ENCODE data around the gene MCAM.

MCAM gene, protein sequence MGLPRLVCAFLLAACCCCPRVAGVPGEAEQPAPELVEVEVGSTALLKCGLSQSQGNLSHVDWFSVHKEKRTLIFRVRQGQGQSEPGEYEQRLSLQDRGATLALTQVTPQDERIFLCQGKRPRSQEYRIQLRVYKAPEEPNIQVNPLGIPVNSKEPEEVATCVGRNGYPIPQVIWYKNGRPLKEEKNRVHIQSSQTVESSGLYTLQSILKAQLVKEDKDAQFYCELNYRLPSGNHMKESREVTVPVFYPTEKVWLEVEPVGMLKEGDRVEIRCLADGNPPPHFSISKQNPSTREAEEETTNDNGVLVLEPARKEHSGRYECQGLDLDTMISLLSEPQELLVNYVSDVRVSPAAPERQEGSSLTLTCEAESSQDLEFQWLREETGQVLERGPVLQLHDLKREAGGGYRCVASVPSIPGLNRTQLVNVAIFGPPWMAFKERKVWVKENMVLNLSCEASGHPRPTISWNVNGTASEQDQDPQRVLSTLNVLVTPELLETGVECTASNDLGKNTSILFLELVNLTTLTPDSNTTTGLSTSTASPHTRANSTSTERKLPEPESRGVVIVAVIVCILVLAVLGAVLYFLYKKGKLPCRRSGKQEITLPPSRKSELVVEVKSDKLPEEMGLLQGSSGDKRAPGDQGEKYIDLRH

DNA sequence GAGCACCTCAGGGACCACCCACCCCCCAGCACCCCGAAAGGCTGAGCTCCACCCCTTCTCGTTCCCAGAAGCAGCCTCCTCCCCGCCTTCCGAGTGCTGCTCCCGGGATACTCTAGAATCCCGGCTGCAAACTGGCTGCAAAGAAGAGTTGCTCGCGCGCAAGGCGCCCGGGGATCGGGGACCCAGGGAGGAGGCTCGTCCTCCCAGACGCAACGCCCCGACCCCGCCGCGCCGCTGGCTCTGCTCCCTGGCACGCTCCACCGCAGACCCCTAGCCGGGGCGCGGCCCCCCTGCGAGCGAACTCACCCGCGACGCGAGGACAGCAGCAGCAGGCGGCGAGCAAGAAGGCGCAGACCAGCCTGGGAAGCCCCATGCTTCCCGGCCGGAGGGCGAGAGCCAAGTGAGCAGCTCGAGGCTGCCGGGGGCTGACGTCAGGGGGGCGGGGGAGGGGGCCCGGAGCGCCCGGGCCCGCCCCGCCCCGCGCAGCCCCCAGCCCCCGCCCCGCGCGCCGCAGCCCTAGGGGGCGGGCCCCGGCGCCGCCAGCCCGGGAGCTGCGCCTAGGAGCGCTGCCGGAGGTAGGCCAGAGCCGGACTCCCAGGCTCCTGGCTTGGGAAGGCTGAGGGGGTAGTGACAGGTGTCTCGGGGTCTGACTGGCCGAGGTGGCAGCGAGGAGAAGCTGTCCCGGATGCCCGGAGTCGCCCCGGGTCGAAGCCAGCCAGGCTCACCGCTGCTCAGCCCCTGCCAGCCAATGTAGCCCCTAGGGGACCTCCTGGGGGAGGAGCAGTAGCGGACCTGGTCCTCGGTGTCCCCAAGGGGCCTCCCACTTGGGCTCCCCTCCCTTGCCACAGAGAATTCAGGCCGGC lies at the start of gene MCAM:
Gene MCAM, minus strand, starts transcription at position 402 of the 863 bp plus-strand sequence. Its CDS starts 29 bp downstream, at position 373.
- DNase-seq = peak; percentile 76

DNA sequence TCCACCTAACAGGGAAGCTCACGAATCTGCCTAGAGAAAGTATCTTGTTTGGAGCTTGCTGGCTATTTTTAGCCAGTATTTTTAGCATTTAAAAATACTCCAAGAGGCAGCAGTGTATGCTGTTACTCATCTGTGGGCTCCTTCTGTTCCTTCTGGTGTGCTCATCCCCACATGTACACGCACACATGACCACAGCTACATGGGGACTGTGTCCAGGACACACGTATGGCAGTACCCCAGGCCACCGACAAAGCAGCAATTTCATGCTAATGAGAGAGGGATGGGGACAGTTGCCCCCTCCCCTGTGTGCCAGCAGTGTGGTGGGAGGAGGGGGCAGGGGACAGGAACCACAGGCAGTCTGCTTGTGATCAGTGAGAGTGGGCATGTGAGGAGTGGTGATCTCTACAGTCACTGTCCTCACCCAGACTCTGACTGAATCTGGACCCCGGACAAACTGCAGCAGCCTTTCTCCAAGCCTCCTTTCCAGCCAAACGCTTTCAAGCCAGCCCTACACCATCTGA lies 48.2 kb upstream of the MCAM start:
- DNase-seq = no peak

DNA sequence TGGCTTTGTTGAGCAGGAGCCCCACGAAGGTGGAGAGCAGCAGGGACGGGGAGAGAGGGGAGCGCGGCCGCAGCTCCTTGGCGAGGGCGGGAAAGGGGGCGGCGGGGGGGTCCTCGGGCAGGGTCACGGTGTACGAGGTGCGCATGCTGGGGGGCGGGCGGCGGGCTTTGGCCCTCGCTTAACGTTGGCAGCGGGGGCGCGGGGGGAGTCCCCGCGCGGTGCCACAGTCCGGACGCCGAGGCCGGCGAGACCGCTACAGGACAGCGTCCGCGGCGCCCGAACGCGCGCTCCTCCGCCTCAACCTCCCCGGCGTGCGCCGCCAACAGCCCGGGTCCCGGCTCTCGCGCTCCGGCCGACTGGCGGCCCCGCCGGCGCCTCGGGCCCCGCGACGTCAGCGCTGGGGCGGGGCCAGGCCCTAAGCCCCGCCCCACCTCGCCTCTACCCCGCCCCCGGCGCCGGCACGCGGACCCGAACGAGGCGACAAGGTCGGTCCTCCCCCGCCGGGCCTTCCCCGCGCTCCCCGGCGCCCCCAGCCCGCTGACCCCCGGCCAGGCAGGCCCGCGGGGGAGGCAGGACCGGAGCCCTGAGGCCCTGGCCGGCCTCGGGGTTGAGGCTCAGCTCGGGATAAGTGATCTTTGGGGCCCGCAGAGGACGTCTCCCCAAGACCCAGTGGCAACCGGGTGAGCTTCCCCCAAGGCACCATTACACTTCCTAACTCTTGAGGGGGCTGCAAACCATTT lies 47.1 kb upstream of the MCAM start:
- peak; percentile 23 for DNase-seq

DNA sequence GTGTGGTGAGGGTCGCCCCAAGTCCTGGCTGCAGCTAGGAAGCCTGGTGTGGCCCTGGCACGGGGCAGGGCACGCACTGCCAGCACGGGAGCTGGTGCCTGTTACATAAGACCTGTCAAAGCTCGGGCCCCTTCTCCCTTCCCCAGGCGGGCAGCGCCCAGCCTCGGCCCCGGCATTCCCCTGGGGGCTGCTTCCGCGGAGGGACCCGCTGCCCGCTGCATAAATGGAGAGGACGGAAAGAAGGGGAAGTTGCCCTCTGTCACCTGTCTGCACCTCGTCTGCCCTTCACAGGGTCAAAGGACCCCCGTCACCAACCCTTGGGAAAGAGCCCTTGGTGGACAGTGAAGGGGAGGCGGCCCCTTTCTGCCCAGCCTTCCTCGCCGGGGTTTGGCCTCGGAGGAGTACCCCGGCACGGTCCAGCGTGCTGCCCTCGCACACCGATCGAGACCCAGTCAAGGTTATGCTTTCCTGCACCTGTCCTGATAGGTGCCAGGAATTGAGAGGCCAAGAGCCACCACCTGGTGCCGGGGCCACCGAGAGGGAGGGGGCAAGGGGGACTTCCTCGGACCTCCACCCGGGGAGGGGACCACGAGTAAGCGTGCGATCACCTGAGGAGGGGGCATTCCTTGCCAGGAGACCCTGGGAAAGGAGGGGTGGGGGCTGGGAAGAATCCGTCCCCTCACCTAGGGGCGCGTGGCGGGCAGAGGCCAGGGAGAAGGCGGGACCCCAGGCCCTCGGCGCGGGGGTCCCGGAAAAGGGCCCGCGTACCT lies 46.3 kb upstream of the MCAM start:
- DNase-seq = no peak

GRCh38 chr11:119362741-119363080 lies 45.8 kb upstream of the MCAM start:
- DNase-seq = no peak

- no peak for DNase-seq
These were observed 45.2 kb upstream of the MCAM start for GRCh38 chr11:119361941-119362725.

GRCh38 chr11:119361056-119361787 lies 44.3 kb upstream of the MCAM start:
- peak; percentile 97 for DNase-seq

- no peak for DNase-seq
These were observed 42.7 kb upstream of the MCAM start for GRCh38 chr11:119359365-119360214.

- no peak for DNase-seq
These were observed 40.1 kb upstream of the MCAM start for GRCh38 chr11:119357074-119357473.

GRCh38 chr11:119356349-119357031 lies 39.6 kb upstream of the MCAM start:
- DNase-seq = peak; percentile 85

- no peak for DNase-seq
These were observed 38.3 kb upstream of the MCAM start for GRCh38 chr11:119355091-119355843.

GRCh38 chr11:119352857-119353260 lies 35.9 kb upstream of the MCAM start:
- peak; percentile 96 for DNase-seq

- no peak for DNase-seq
These were observed 34.3 kb upstream of the MCAM start for GRCh38 chr11:119351232-119351631.

DNA sequence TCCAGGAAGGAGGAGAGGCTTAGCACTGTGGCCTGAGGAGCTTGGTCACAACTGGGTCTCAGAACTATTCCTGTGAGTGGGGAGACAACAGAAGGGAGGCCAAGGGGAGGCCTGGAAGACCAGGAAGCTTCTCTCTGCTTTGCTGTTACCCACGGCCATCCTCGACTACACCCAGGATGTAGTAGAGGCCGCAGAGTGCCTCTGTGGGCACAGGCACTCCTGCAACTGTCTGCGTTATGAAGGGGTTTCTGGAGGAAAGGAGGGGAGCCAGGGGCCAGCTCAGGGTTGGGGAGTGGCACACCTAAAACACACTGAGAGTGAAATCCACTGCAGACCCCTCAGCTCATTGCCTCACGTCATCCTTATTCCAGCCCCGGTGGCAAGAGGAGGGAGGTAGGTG lies 33.4 kb upstream of the MCAM start:
- DNase-seq = no peak

- no peak for DNase-seq
These were observed 31.1 kb upstream of the MCAM start for GRCh38 chr11:119347940-119348605.

GRCh38 chr11:119347242-119347641 lies 30.3 kb upstream of the MCAM start:
- DNase-seq = no peak

DNA sequence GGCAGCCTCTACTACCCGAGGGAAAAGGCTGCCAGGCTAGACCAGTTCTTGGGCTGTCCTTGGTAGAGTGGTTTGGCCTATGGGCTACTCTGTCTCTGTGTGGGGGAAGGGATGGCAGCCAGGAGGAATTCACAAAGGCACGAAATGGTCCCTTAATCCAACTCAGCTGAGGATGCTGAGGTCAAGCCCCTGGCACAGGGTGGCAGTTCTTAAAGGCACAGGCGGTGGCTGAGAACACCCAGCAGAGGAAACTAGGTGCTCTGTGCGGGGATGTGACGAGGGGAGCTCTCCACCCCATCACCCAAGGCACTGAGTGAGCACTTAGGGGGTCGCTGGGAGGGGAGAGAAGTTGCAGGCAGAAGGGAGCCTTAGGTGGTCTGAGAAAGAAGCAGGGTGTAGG lies 29.7 kb upstream of the MCAM start, which contains the start of gene MFRP:
Gene MFRP, minus strand, starts transcription at position 101 of the 400 bp plus-strand sequence. CDS start 192 bp downstream, outside the sequence.
- DNase-seq = no peak
